HPDE6-E6E7 (cell line): ENCODE data around the gene TRAF3IP3.

ENCODE experiments used
- DNase-seq: peaks from one replicate; pipeline ENCODE4 v3.0.0; 2011; ENCODE audit warnings: missing footprints; ENCODE audit errors: extremely low spot score

The TRAF3IP3 gene

GRCh38 chr1:209755926-209756614, at the start of gene TRAF3IP3:
Gene TRAF3IP3, plus strand, starts transcription at chr1:209756053. Its CDS starts 3,987 bp downstream, at chr1:209760040.
- no peak for DNase-seq

- DNase-seq, result no peak
These were observed 49.2 kb upstream of the TRAF3IP3 start for GRCh38 chr1:209706622-209707021.

DNA sequence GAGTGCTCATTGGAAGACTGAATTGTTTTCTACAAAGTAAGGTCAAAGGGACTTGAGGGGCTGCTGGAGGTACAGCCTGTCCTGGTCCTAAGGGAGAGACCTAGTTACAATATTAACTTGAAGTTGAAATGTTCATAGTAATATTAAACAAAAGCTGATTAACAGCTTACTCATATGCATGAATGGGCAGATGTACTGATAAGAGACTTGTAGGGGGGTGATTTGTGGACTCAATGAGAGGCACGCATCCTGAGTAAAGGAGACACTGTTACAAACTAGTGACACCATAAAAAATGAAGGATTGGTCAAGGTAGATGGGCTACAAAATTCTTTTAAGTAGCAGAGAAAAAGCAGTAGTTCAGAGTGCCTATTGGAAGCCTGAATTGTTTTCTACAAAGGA, 48.5 kb upstream of the TRAF3IP3 start:
- no peak for DNase-seq

- DNase-seq, result no peak
These were observed 47.6 kb upstream of the TRAF3IP3 start for GRCh38 chr1:209708297-209708696.

GRCh38 chr1:209710093-209710492, 45.8 kb upstream of the TRAF3IP3 start:
- DNase-seq, result no peak

DNA sequence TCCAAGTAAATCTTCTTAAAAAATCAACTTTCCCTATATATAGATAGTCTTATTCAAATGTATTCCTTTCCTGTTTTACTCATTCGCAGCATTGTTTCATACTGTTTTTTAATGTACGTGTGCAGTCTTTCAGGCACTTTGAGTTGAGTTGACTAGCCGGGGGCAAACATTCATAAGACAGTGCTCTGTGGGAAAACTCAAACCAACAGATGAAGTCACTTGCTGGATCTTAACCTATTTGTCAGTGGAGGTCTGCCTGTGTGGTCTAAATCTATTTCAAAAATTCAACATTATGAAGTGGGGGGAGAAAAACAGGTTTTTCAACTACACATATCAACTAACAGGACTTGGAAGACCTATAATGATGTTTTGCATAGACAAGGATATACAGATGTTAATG, 45.0 kb upstream of the TRAF3IP3 start:
- no peak for DNase-seq

GRCh38 chr1:209714338-209714737, 41.5 kb upstream of the TRAF3IP3 start:
- DNase-seq, result no peak

- no peak for DNase-seq
These were observed 40.5 kb upstream of the TRAF3IP3 start for GRCh38 chr1:209715314-209715713.

DNA sequence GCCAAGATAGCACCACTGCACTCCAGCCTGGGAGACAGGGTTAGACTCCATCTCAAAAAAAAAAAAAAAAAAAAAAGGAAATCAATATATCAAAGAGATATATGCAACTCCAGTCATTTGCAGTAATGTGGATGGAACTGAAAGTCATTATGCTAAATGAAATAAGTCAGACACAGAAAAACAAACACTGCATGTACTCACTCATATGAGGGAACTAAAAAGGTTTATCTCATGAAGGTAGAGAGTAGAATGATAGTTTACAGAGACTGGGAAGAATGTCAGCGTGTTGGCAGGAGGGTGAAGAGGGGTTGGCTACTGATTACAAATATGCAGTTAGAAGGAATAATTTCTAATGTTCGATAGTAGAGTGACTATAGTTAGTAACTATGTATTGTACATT, 38.0 kb upstream of the TRAF3IP3 start:
- no peak for DNase-seq

DNA sequence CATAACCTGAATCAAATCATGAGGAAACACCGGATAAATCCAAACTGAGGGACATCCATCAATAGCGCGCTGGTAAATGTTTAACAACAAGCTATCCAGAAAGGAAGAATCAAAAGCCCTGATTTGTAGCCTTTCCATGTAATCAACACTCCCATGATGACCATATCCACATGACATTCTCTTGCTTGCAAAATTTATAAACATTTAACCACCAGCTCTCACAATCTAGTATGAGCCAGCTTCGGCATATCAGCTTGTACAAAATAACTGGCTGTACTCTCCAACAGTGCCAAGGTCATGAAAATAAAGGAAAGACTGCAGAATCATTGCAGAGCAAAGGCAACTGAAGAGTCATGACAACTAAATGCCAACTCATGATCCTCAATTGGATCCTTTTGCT, 35.5 kb upstream of the TRAF3IP3 start:
- no peak for DNase-seq

- DNase-seq, result no peak
These were observed 35.0 kb upstream of the TRAF3IP3 start for GRCh38 chr1:209720826-209721225.

- DNase-seq, result no peak
These were observed 34.5 kb upstream of the TRAF3IP3 start for GRCh38 chr1:209721323-209721722.

DNA sequence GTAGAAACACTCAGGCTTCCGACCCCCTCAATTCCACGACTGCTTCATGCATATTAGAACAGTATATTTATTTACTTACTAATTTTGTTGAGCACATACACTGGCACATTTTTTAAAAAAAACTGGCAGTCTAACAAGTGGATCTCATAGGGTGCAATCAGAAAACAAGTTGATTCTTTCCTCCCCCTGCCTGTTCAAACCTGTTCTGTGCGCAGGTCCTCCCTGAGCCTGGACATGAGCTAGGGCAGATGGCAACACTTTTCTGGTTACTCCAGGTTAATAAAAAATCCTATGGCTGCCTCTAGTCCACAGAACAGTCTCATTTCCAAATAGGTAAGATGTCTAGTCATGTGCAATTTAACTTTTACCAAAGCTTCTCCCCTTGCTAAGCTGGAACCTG, 32.6 kb upstream of the TRAF3IP3 start:
- no peak for DNase-seq

DNA sequence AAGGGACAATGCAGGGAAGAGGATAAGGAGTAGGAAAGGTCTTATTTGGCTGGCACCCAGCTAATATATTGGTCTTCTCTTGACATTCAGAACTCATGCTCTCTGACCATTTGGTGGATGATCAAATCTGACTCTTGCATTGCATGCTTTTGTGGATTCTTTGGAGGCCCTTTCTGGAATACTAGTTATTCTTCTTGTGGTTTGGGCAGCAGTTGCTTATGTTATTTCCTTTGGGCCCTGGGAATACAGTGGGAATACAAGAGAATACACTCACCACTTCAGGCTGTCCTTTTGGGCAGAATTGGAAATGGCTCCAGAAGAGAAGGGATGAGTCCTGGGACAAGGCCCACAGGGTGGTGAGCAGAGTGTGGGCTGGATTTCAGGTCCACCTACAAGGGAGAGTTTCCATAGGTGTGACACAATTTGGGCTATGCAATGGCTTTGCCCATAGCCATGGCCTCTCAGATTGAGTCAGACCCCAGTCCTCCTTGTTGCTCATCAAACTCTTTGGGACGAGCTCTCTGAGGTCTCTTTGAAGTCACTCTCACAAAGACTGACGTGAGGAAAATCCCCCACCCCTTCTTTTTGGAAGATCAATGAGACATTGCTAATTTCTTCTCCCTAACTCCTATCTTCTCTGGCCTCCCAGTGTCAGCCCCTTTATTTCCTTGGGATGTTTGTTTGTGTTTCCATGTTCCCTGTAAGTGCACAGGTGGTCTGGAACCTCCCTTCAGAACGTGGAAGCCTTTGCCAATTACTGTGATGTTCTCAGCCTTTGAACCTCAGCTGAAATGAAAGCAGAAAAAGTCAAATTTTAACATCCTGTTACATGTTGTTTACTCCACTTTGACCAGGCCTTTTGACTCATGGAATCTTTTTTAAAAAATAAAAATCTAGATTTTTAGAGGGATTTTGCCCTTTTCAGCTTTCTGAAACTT, 31.8 kb upstream of the TRAF3IP3 start:
- no peak for DNase-seq

- DNase-seq, result no peak
These were observed 28.6 kb upstream of the TRAF3IP3 start for GRCh38 chr1:209727286-209727685.

GRCh38 chr1:209727785-209728184, 28.1 kb upstream of the TRAF3IP3 start:
- no peak for DNase-seq

DNA sequence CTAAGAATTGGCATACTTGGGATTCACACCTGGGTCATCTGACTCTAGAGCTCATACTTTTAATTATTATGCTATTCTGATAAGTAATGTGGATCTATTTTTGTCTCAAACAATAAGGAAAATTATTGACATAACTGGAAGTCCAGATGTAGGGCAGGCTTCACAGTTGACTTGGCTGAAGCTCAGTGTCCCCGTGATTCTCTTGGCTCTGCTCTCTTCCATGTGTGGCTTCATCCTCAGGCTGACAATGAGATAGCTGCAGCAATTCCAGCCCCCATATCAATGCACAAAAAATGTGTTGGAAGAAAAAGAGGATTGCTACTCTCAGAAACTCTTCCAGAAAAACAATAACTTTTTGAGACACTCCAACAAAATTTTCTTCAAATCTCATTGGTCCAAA, 27.4 kb upstream of the TRAF3IP3 start:
- no peak for DNase-seq

- DNase-seq, result no peak
These were observed 26.4 kb upstream of the TRAF3IP3 start for GRCh38 chr1:209729436-209729835.

DNA sequence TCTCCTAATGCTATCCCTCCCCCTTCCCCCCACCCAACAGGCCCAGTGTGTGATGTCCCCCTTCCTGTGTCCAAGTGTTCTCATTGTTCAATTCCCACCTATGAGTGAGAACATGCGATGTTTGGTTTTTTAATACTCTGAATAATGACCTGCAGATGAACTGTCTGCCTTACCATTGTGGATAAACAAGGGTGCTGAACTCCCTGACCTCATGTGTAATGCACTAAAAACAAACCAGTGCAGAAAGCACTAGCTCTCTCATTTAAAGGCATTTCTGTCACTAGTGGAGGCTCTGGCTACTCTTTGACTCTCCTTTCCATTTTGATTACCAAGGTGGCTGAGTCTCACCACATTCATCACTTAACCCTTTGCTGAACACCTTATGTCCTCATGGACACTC, 23.1 kb upstream of the TRAF3IP3 start:
- no peak for DNase-seq

- DNase-seq, result no peak
These were observed 22.3 kb upstream of the TRAF3IP3 start for GRCh38 chr1:209733409-209734192.

DNA sequence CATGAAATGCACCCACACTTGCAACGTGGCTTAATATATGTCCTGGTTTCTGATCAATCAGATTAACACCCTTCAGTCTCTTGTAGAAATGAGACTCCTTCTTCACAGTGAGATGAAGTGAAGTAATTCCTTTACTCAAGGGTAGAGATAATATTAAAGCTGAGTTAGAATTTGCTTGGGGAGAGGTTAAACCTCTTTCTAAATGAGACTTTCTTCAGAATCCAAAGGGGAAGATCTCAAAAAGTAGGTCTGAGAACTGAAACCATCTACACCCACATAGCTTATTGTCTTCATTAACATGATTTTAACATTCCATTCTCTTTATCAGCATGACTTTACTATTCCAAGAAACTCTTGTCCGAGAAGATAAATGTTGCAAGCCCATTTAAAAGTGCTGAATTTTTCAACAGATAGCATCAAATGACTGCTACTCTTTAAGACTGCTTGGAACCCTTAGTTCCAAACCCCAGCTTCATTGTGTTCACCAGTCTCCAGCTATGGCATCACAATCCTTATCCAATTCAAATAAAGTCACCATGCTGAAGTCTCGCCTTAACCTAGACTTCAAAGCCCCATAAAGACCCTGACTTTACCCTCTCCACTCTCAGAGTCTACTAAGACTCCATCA, 19.2 kb upstream of the TRAF3IP3 start:
- no peak for DNase-seq

- no peak for DNase-seq
These were observed 18.7 kb upstream of the TRAF3IP3 start for GRCh38 chr1:209737118-209737505.
